Measurements from ENCODE around the gene COBL. TPM values are rescaled to one million over a fixed set of nuclear protein-coding genes. Genes with fewer than 3 reads are reported as not detected.

Gene COBL
- total RNA-seq, 1 experiment from 2014 or later, result 52.3 TPM

DNA sequence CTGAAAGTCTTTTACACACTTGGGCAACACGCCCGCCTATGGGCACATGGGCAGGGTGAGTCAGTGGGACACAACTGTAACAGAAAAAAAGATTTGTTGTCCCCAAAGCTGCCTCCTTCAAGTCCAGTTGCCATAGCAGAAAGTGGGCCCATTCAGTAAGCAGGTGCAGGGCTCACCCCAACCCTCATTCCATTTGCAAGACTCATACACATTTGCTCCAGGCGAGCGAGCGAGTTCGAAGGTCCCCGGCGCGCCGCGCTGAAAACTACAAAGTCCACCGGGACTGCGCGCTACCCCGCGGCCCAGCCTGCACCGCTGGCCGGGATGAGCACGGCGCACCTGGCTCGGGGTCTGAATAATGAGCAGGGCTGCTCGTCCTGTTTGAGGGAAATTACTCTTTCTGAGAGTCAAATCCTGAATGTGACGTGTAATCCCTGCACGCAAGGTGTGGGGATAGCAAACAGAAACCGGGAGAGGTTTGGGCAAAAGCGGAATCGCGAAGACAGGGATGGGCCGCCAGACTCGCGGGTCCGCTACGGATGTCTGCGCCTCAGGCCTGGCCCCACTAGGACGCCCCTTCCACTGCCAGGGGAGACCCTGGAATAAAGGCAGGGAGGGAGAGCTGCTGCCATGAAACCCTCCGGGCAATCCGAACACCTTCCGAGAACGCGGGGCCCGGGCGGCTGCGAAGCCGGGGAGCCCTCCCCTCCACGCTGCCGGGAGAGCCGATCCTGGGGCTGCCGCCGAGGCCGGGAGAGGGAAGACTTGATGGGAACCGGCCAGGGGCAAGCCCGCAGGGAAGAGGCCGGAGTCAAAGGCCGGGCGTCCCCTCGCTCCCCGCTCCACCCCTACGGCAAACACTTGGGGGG lies 982 bp downstream of the COBL start:
- H3K4me1 Mint-ChIP-seq, result peaks cover 59 to 62% of the 10 kb centered on the region in 2 experiments
- whole genome bisulfite sequencing (ENCODE audit: extremely low coverage, insufficient read length, low lambda C conversion rate), result no CpG with 5 or more reads among the region's 58 CpGs

More for the DNA sequence above, 982 bp downstream of the COBL start:
- Histone ChIP-seq H3K27me3 (ENCODE audit: insufficient read depth, low read length) (peaks cover 3% of the 10 kb centered on the region; the same call in 1 of the 2 replicates), H2BK20ac (ENCODE audit: low read depth, low read length, poor library complexity, severe bottlenecking) (no peak overlapping the region), H3K4me1 (ENCODE audit: insufficient read depth, low read length) (peaks cover 8% of the 10 kb centered on the region; the same call in 1 of the 2 replicates), H2BK15ac (ENCODE audit: low read depth, low read length) (no peak overlapping the region), H3K23me2 (ENCODE audit: insufficient read length, low read depth, low read length, poor library complexity, severe bottlenecking) (peaks cover 16% of the 10 kb centered on the region), H3K4me2 (ENCODE audit: insufficient read depth, insufficient read length, low read length) (peak overlapping the region; percentile 78), H2AFZ (ENCODE audit: low read length) (no peak overlapping the region), H3K79me2 (ENCODE audit: insufficient read depth, low read length) (peaks cover 1% of the 10 kb centered on the region; the same call in 1 of the 2 replicates), H4K91ac (ENCODE audit: insufficient read length, low read depth, low read length) (no peak overlapping the region), H3K79me1 (ENCODE audit: insufficient read depth, low read depth, low read length, poor library complexity, severe bottlenecking) (no peaks in the 10 kb centered on the region), H2BK5ac (ENCODE audit: insufficient read length, low read length) (no peak overlapping the region), H3K56ac (ENCODE audit: insufficient read length, low read depth, low read length) (no peak overlapping the region), H3K18ac (ENCODE audit: insufficient read length, low read depth, low read length) (peak overlapping the region; percentile 3), H3K14ac (ENCODE audit: insufficient read depth, low read length) (peak overlapping the region; percentile 59; the same call in 1 of the 2 replicates), H3K27ac (ENCODE audit: insufficient read length, low read depth, low read length) (no peak overlapping the region), H2AK5ac (ENCODE audit: insufficient read length, low read length) (no peak overlapping the region), H3K9ac (ENCODE audit: extremely low read depth, insufficient read length, low read length) (peak overlapping the region; percentile 51), H2BK120ac (ENCODE audit: low read depth, low read length, poor library complexity, severe bottlenecking) (no peak overlapping the region), H3K23ac (ENCODE audit: insufficient read length, low read depth, low read length) (no peak overlapping the region), H3T11ph (ENCODE audit: low read length) (no peak overlapping the region), H3K4ac (ENCODE audit: low read depth, low read length) (no peak overlapping the region), H2BK12ac (ENCODE audit: insufficient read length, low read depth, low read length) (no peak overlapping the region), H4K8ac (replicated peaks; ENCODE audit: insufficient read length, low read depth, low read length) (no peak overlapping the region), H4K5ac (ENCODE audit: insufficient read length, low read depth, low read length) (no peak overlapping the region), H4K20me1 (ENCODE audit: control insufficient read depth, insufficient read depth, insufficient read length) (no peaks in the 10 kb centered on the region), H3K9me3 (ENCODE audit: control insufficient read depth, low read depth, low read length) (no peaks in the 10 kb centered on the region)
- H3K9me3 Mint-ChIP-seq, result no peaks in the 10 kb centered on the region; a peak in 1 of 5 replicates
- H3K36me3 Mint-ChIP-seq (ENCODE audit: insufficient read depth in 1 of 3, low read depth in 3 of 3), result no peaks in the 10 kb centered on the region; a peak in 1 of 7 replicates
- H3K4me3 Mint-ChIP-seq, result peak overlapping the region; percentile 89 to 93
- TF ChIP-seq, protein P1, sequence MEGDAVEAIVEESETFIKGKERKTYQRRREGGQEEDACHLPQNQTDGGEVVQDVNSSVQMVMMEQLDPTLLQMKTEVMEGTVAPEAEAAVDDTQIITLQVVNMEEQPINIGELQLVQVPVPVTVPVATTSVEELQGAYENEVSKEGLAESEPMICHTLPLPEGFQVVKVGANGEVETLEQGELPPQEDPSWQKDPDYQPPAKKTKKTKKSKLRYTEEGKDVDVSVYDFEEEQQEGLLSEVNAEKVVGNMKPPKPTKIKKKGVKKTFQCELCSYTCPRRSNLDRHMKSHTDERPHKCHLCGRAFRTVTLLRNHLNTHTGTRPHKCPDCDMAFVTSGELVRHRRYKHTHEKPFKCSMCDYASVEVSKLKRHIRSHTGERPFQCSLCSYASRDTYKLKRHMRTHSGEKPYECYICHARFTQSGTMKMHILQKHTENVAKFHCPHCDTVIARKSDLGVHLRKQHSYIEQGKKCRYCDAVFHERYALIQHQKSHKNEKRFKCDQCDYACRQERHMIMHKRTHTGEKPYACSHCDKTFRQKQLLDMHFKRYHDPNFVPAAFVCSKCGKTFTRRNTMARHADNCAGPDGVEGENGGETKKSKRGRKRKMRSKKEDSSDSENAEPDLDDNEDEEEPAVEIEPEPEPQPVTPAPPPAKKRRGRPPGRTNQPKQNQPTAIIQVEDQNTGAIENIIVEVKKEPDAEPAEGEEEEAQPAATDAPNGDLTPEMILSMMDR (conservative IDR thresholded peaks at IDR 0.05), result no peak
- H3K27ac Mint-ChIP-seq, result peak overlapping the region; percentile 61 to 82 (median 62); a peak in 3 of 7 replicates
- peak; percentile 56 for DNase-seq
- peaks cover 20% of the 10 kb centered on the region for H3K27me3 Mint-ChIP-seq (ENCODE audit: low read depth)

Measured in H9 (cell line).